ENCODE results near the gene EIF6. TPM values are rescaled to one million over a fixed set of nuclear protein-coding genes. Genes with fewer than 3 reads are reported as not detected.

EIF6 gene
- total and polyA plus RNA-seq, 9 of the 15 experiments (the other 6 are each of a cell fraction or from before 2014, with no cell fraction given): 165 to 832 (median 229) TPM

DNA sequence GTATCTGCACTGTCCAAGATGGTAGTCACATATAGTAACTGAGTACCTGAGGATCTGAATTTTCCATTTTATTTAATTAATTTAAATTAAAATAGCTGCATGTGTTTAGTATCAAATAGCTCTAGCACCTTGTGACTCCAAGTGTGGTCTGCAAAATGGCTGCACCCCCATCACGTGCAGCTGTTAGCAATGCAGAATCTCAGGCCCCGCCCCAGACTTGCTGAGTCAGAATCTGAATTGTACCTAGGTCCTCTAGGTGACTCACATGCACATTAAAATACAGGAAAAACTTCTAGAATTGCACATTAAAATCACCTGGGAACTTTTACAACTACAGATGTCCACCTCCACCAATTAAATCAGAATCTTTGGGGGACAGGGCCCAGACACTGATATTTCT lies 26.8 kb upstream of the EIF6 start (continued):
- TF ChIP-seq, protein P1, sequence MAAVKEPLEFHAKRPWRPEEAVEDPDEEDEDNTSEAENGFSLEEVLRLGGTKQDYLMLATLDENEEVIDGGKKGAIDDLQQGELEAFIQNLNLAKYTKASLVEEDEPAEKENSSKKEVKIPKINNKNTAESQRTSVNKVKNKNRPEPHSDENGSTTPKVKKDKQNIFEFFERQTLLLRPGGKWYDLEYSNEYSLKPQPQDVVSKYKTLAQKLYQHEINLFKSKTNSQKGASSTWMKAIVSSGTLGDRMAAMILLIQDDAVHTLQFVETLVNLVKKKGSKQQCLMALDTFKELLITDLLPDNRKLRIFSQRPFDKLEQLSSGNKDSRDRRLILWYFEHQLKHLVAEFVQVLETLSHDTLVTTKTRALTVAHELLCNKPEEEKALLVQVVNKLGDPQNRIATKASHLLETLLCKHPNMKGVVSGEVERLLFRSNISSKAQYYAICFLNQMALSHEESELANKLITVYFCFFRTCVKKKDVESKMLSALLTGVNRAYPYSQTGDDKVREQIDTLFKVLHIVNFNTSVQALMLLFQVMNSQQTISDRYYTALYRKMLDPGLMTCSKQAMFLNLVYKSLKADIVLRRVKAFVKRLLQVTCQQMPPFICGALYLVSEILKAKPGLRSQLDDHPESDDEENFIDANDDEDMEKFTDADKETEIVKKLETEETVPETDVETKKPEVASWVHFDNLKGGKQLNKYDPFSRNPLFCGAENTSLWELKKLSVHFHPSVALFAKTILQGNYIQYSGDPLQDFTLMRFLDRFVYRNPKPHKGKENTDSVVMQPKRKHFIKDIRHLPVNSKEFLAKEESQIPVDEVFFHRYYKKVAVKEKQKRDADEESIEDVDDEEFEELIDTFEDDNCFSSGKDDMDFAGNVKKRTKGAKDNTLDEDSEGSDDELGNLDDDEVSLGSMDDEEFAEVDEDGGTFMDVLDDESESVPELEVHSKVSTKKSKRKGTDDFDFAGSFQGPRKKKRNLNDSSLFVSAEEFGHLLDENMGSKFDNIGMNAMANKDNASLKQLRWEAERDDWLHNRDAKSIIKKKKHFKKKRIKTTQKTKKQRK (IDR thresholded peaks at IDR 0.05; ENCODE audit: borderline replicate concordance, low read depth, low read length): no peak
- no peak for TF ChIP-seq CBX1 (IDR thresholded peaks at IDR 0.05; ENCODE audit: low read depth)
- TF ChIP-seq FOXM1 (IDR thresholded peaks at IDR 0.05; ENCODE audit: low read depth): no peak
- TF ChIP-seq FOXM1 (CRISPR knock-in tag; IDR thresholded peaks at IDR 0.05; ENCODE audit: low read depth): no peak
- TF ChIP-seq, protein P2, sequence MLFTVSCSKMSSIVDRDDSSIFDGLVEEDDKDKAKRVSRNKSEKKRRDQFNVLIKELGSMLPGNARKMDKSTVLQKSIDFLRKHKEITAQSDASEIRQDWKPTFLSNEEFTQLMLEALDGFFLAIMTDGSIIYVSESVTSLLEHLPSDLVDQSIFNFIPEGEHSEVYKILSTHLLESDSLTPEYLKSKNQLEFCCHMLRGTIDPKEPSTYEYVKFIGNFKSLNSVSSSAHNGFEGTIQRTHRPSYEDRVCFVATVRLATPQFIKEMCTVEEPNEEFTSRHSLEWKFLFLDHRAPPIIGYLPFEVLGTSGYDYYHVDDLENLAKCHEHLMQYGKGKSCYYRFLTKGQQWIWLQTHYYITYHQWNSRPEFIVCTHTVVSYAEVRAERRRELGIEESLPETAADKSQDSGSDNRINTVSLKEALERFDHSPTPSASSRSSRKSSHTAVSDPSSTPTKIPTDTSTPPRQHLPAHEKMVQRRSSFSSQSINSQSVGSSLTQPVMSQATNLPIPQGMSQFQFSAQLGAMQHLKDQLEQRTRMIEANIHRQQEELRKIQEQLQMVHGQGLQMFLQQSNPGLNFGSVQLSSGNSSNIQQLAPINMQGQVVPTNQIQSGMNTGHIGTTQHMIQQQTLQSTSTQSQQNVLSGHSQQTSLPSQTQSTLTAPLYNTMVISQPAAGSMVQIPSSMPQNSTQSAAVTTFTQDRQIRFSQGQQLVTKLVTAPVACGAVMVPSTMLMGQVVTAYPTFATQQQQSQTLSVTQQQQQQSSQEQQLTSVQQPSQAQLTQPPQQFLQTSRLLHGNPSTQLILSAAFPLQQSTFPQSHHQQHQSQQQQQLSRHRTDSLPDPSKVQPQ (CRISPR knock-in tag; IDR thresholded peaks at IDR 0.05; ENCODE audit: borderline replicate concordance): no peak
- TF ChIP-seq, protein P3, sequence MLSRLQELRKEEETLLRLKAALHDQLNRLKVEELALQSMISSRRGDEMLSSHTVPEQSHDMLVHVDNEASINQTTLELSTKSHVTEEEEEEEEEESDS (CRISPR knock-in tag; IDR thresholded peaks at IDR 0.05): no peak
- TF ChIP-seq, protein P4, sequence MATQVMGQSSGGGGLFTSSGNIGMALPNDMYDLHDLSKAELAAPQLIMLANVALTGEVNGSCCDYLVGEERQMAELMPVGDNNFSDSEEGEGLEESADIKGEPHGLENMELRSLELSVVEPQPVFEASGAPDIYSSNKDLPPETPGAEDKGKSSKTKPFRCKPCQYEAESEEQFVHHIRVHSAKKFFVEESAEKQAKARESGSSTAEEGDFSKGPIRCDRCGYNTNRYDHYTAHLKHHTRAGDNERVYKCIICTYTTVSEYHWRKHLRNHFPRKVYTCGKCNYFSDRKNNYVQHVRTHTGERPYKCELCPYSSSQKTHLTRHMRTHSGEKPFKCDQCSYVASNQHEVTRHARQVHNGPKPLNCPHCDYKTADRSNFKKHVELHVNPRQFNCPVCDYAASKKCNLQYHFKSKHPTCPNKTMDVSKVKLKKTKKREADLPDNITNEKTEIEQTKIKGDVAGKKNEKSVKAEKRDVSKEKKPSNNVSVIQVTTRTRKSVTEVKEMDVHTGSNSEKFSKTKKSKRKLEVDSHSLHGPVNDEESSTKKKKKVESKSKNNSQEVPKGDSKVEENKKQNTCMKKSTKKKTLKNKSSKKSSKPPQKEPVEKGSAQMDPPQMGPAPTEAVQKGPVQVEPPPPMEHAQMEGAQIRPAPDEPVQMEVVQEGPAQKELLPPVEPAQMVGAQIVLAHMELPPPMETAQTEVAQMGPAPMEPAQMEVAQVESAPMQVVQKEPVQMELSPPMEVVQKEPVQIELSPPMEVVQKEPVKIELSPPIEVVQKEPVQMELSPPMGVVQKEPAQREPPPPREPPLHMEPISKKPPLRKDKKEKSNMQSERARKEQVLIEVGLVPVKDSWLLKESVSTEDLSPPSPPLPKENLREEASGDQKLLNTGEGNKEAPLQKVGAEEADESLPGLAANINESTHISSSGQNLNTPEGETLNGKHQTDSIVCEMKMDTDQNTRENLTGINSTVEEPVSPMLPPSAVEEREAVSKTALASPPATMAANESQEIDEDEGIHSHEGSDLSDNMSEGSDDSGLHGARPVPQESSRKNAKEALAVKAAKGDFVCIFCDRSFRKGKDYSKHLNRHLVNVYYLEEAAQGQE (IDR thresholded peaks at IDR 0.05; ENCODE audit: borderline replicate concordance): 0 out of 2 replicates have a peak, but pooled peaks have one; percentile 12
- TF ChIP-seq, protein P4 (CRISPR knock-in tag; IDR thresholded peaks at IDR 0.05; ENCODE audit: low read depth): no peak
- TF ChIP-seq RCOR1 (IDR thresholded peaks at IDR 0.05; ENCODE audit: borderline replicate concordance in 1 of 2, low read depth in 2 of 2, low read length in 2 of 2): 0 out of 4 replicates have a peak, but pooled peaks of 1 of the 2 experiments have one; percentile 23
- TF ChIP-seq ZNF644 (tag; IDR thresholded peaks at IDR 0.05; ENCODE audit: low read depth): no peak

Data from K562 (cell line).